Pancreas (tissue), 10 donors: ENCODE measurements around the gene IL15. TPM values are rescaled to one million over a fixed set of nuclear protein-coding genes. Genes with fewer than 3 reads are reported as not detected.

Source experiments
- ATAC-seq, 4 donors: fragments of 200-7000 bp; cut with Tn5 transposase; one replicate each; pipeline versions ENCODE4 v1.8.0 to v1.9.1; 2020; ENCODE audit warnings: mild to moderate bottlenecking in 4 of 4, moderate library complexity in 4 of 4
- DNase-seq, 6 donors: peaks; one replicate each; pipeline ENCODE4 v3.0.0-alpha.2; 2020
- FAIRE-seq: peaks from 2 replicates; lab custom pipeline; 2012; peaks lifted over from hg19 to GRCh38; lab: Jason Lieb, UNC
- H3K27ac ChIP-seq, 4 donors: fragments of 200-600 bp; sonication (generic); 1 replicate in 3 of 4; 2 replicates in 1 of 4; pipeline versions ENCODE4 v1.5.0 to v1.8.0; 2020
- H3K27me3 ChIP-seq, 4 donors: fragments of 200-600 bp; one replicate each; pipeline ENCODE4 v1.8.0; 2021
- H3K36me3 ChIP-seq, 3 donors: fragments of 200-600 bp; sonication (generic) in 1 of 3; one replicate each; pipeline versions ENCODE4 v1.5.0 to v1.8.0; 2020 to 2021
- H3K4me1 ChIP-seq, 3 donors: fragments of 200-600 bp; one replicate each; pipeline ENCODE4 v1.8.0; 2021
- H3K4me3 ChIP-seq, 4 donors: fragments of 200-600 bp; sonication (generic) in 2 of 4; one replicate each; pipeline versions ENCODE4 v1.5.0 to v1.8.0; 2020 to 2021
- H3K9me3 ChIP-seq, 4 donors: fragments of 200-600 bp; one replicate each; pipeline ENCODE4 v1.8.0; 2021
- CTCF ChIP-seq, 4 donors: fragments of 200-600 bp; sonication (generic) in 3 of 4; IDR thresholded peaks; one replicate each; pipeline versions ENCODE4 v1.5.0 to v1.8.0; 2021; ENCODE audit warnings: antibody characterized with exemption in 4 of 4
- WGBS, 2 donors: extraction: QIAGEN DNeasy Blood & Tissue Kit; methylation state at CpG; one replicate each; pipeline ENCODE4 v1.1.7; 2013; 5-methylcytosine and 5-hydroxymethylcytosine counted together
- intact Hi-C, 3 donors: fragments of 100-400 bp; cut with DNase I; formaldehyde crosslinking; loops; one replicate each; pipeline versions ENCODE4 v1.11.1 to v1.14.2; 2022
- polyA plus RNA-seq, 2 donors: library from polyadenylated mRNA; stranded (reverse); fragments of 200-250 nt; gene quantifications; one replicate each; pipeline ENCODE4 v1.2.3, GENCODE V29; 2013
- total RNA-seq, 6 donors: library from RNA; stranded (reverse); fragmentation: NEBNext Ultra II Directional in 4 of 6; extraction: Animal tissue kit (Norgen Biotek cat#: 25700) in 4 of 6; gene quantifications; one replicate each; pipeline versions ENCODE4 v1.2.1 to v1.2.4, GENCODE V29; 2021 to 2023
- donor health status: healthy with polysubstance abuse.
- donor health status: DM: no; HTN: no; CAD: no; lungs with moderate emphysema.
- donor health status: DM: no; HTN: no; CAD: no.
- donor health status: control.
- donor health status: control.
- donor health status: Bipolar disorder and iron deficiency.
- donor health status: DM: yes; HTN: yes; CAD: no.
- donor health status: DM: no; HTN: no; CAD: no.
- donor health status: DM: no; HTN: no; CAD: no.
- donor health status: DM: yes; HTN: yes; CAD: no.

The IL15 gene
- total and polyA plus RNA-seq, 8 donors = 0.44 to 4.0 (median 2.2) TPM

- no peak for ATAC-seq
- TF ChIP-seq CTCF (IDR thresholded peaks at IDR 0.05) = no peak
- H3K4me1 ChIP-seq = no peaks in the 10 kb centered on the region
- no peaks in the 10 kb centered on the region for H3K36me3 ChIP-seq
- no peak overlapping the region for H3K27ac ChIP-seq
- H3K4me3 ChIP-seq = no peak overlapping the region
- H3K27me3 ChIP-seq = no peaks in the 10 kb centered on the region
- no peak for FAIRE-seq
- 64 to 82% methylated on average over 1 of the region's 1 CpG for WGBS, 2 donors
- intact Hi-C loops = no loop called here
- DNase-seq = no peak
- H3K9me3 ChIP-seq = no peaks in the 10 kb centered on the region
These were observed 24.5 kb downstream of the IL15 start for GRCh38 chr4:141660880-141661279.

GRCh38 chr4:141668200-141668910, 32.0 kb downstream of the IL15 start:
- no peak for ATAC-seq
- Histone ChIP-seq H3K4me1 (no peaks in the 10 kb centered on the region), H3K27ac (no peak overlapping the region), H3K9me3 (no peaks in the 10 kb centered on the region), H3K4me3 (no peak overlapping the region), H3K36me3 (no peaks in the 10 kb centered on the region), H3K27me3 (no peaks in the 10 kb centered on the region)
- no peak for TF ChIP-seq CTCF (IDR thresholded peaks at IDR 0.05)
- 74 to 76% methylated on average over 3 of the region's 3 CpGs for WGBS, 2 donors
- no peak for DNase-seq
- no peak for FAIRE-seq
- intact Hi-C loops = no loop called here

- intact Hi-C loops = no loop called here
- 82 to 88% methylated on average over 1 of the region's 1 CpG for WGBS, 2 donors
- Histone ChIP-seq H3K27me3 (no peaks in the 10 kb centered on the region), H3K4me3 (no peak overlapping the region), H3K9me3 (no peaks in the 10 kb centered on the region), H3K27ac (no peak overlapping the region), H3K4me1 (no peaks in the 10 kb centered on the region), H3K36me3 (no peaks in the 10 kb centered on the region)
- FAIRE-seq (no peak), DNase-seq (no peak), ATAC-seq (no peak)
- no peak for TF ChIP-seq CTCF (IDR thresholded peaks at IDR 0.05)
These were observed 33.1 kb downstream of the IL15 start for GRCh38 chr4:141669501-141669900.

- FAIRE-seq (no peak), DNase-seq (no peak), ATAC-seq (no peak)
- Histone ChIP-seq H3K27ac (no peak overlapping the region), H3K36me3 (no peaks in the 10 kb centered on the region), H3K4me3 (no peak overlapping the region), H3K4me1 (no peaks in the 10 kb centered on the region), H3K27me3 (no peaks in the 10 kb centered on the region), H3K9me3 (no peaks in the 10 kb centered on the region)
- TF ChIP-seq CTCF (IDR thresholded peaks at IDR 0.05) = no peak
- intact Hi-C loops = no loop called here
- WGBS, 2 donors = 80 to 92% methylated on average over 2 of the region's 2 CpGs
These were observed 39.0 kb downstream of the IL15 start for GRCh38 chr4:141675384-141675783.

- H3K27ac ChIP-seq = no peak overlapping the region
- intact Hi-C loops = no loop called here
- H3K4me3 ChIP-seq = no peak overlapping the region
- TF ChIP-seq CTCF (IDR thresholded peaks at IDR 0.05) = no peak
- FAIRE-seq = peak; percentile 37
- 50 to 74% methylated on average over 3 of the region's 3 CpGs for WGBS, 2 donors
- DNase-seq = no peak
- no peaks in the 10 kb centered on the region for H3K27me3 ChIP-seq
- no peak for ATAC-seq
- no peaks in the 10 kb centered on the region for H3K36me3 ChIP-seq
- no peaks in the 10 kb centered on the region for H3K9me3 ChIP-seq
- no peaks in the 10 kb centered on the region for H3K4me1 ChIP-seq
These were observed 39.8 kb downstream of the IL15 start for GRCh38 chr4:141676087-141676670.
